NCI-H748 treated with DMSO at 0.1 percent for 48 hours (cell line): ENCODE data around the gene ATP8A2.
A peak's percentile ranks its signal among the peaks of the same experiment; 100 is the strongest.

Source experiments
- DNase-seq: peaks from one replicate; lab custom pipeline; 2025; lab: John Stamatoyannopoulos, UW

ATP8A2 gene

DNA sequence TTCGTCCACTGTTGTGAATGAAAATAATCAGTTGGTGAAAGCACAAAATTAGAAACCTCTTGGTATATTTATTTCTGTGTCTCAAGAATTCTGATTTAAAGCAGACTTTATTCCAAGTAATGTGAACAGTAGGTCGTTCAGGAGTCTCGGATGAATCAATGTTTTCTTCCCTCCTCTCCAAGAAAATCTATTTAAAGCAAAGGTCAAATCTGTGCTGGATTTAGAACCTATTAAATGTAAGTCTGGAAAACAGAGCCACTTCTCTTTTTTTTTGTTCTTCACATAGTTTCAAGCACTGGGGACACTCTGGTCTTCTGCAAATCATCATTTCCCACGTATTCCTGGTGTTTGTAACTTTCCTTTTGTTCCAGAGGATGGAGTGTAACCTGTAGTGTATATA, 312.7 kb downstream of the ATP8A2 start:
- DNase-seq, result no peak

GRCh38 chr13:25686831-25687470, 315.2 kb downstream of the ATP8A2 start:
- peak; percentile 99 for DNase-seq

- DNase-seq, result peak; percentile 89
Observed at GRCh38 chr13:25687471-25688225, 315.9 kb downstream of the ATP8A2 start.

- peak; percentile 52 for DNase-seq
Observed at GRCh38 chr13:25688536-25688935, 316.8 kb downstream of the ATP8A2 start.

- peak; percentile 31 for DNase-seq
Observed at GRCh38 chr13:25689539-25689938, 317.8 kb downstream of the ATP8A2 start.

GRCh38 chr13:25690582-25690981, 318.8 kb downstream of the ATP8A2 start:
- DNase-seq, result no peak

DNA sequence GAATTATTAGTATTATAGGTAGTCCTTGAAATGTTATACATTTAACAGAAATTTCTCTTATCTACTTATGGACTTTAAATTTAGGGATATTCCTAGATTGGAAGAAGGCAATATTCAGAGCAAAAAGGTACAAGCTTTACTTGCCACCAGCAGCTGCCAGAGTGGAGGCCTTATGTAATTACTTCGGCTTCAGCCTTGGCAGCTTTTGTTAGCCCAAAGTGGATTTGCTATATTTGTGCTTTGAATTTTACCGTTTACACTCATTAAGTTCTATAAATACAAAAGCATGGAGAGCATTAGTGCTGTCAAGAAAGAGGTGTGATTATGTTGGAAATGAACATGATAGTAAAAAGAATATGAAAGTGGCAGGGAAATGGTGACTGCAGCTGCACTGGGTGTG, 319.9 kb downstream of the ATP8A2 start:
- peak; percentile 89 for DNase-seq

DNA sequence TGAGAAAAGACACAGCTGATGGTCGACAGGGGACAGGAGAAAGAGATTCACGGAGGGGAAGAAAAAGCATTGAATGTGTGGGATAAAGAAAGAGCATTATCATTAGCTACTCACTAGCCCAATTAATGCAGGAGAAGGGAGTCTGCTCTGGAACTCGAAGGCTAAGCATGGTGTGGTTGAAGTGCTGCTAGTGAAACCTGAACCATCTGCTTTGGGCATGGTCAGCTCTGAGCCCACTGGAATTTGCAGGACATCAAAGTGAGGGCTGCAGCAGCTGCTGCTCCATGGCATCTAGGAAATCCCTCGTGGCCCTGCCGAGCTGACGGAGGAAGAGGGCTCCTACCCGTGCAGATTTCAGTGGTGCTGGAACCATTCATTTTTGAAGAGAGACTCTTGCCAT, 320.3 kb downstream of the ATP8A2 start:
- DNase-seq, result peak; percentile 89

GRCh38 chr13:25699056-25699455, 327.3 kb downstream of the ATP8A2 start:
- DNase-seq, result no peak

- DNase-seq, result no peak
Observed at GRCh38 chr13:25699600-25699999, 327.8 kb downstream of the ATP8A2 start.

GRCh38 chr13:25701304-25701703, 329.5 kb downstream of the ATP8A2 start:
- no peak for DNase-seq

DNA sequence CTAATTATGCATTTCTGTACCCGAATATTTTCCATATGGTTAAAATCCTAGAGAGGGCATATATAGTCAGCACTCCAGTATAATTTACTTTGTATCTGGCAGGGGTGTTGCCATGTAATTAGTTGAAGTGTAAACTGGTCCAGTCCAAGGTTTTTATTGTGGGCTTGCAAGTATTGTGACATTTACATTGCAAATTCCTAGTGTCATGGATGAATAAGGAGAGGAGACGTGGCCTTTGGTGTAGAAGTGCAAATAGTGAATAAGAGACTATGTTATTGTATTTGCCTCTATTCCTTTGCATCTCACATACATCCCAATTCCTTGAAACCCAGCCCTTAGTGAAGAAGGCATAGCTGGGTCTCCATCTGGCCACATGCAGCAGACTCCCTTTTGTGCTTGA, 330.6 kb downstream of the ATP8A2 start:
- DNase-seq, result no peak

DNA sequence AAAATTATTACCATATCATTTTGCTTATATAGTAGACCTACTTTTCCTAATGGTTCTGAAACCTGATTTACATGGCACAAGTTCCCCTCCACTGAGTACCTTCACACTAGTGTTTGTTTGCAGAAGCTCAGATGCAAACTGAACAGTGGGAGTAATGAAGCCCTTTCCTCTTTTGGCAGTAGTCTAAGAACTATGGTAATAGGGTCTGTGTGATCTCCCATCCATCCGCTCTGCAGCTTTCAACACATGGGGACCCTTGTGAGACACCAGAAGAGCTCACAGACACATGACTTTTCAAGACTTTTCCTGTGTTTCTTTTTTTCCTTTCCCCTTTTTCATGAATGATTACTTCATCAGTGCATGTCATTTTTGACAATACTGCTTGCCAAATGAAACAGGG, 336.0 kb downstream of the ATP8A2 start:
- DNase-seq, result no peak

DNA sequence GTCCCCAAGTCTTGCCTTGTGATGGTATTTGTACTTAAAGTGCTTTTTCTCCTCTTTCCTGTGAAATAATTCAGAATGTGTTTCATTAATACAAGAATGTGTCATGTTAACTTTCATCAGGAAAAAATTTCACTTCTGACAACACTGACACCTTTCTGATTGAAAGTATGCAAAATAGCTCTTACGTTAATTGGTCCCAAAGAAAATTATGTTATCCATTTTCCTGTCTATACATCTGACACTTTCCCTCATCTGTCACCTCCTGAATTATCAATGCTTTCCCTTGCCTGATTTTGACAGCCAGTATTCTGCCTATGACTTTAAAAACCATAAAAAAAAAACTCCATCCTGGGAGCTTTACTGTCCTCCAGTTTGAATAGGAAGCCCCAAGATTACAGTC, 336.5 kb downstream of the ATP8A2 start:
- DNase-seq, result no peak

- DNase-seq, result no peak
Observed at GRCh38 chr13:25709088-25709487, 337.3 kb downstream of the ATP8A2 start.

DNA sequence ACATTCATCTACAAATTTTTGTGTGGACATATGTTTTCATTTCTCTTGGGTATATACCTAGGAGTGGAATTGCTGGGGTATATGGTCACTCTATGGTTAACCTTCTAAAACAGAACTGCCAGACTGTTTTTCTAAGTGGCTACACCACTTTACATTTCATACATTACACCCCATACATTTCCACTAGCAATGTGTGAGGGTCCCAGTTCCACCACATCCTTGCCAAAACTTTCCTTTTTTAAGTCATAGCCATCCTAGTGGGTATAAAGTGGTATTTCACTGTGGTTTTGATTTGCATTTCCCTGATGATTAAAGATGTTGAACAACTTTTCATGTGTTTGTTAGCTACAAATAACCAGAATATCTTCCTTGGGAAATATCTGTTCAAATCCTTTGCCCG, 344.0 kb downstream of the ATP8A2 start:
- DNase-seq, result no peak

DNA sequence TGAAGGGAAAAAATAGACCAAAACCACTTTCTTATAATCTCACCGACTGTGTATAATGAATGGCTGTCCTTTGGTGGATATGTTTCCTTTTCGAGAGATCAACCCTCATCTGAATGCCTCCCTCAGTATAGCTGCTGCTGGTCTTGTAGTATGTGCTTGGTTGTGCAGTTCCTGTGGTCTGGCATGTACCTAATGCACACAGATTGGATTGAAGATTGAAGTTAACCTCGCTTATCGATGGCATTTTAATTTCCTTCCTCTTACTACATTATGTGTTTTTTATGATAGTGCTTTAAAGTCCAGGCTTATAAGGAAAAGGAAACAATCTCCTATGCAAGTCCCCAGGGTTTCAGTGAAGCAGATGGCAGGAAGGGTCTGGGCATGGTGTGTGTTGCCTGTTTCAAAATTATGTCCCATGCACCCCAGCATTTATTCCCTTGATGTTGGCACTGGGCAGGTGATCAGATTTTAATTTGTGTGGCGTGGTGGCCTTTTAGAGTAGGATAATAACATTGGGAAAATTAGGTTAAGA, 346.0 kb downstream of the ATP8A2 start:
- no peak for DNase-seq

DNA sequence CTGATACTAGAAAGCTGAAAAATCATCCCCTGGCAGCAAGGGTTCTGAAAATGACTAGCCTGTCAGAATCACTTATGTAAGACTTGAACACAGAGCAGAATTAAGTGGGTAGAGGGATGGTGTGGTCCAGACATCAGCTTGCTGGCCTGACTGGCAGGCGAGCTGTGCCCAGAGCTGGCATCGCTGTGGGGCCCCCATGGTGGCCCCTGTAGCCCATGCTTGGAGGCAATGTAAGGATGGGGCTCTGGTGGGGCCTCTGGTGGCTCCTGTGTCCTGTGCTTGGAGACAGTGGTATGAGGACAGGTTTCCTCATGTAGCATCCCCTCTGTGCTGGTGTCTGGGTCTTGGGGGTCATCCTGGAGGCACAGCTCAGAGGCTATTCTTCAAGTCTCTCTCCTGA, 347.9 kb downstream of the ATP8A2 start:
- no peak for DNase-seq

DNA sequence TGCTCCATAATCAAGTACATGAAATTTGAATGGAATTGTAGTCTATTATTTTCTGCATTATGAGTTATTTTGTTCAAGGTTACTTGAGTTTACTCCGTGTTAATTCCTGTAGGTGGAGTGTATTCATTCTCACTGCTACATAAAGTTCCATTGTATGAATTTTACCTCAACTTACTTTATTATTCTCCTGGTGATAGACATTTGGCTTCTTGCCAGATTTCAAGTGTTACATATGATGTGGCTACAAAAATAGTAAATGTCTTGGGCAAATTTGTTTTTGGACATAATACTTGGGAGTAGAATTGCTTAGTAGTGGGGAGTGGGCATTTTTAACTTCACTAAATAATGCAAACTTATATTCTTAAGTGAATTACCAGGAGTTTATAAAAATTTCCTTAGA, 351.1 kb downstream of the ATP8A2 start:
- no peak for DNase-seq

- no peak for DNase-seq
Observed at GRCh38 chr13:25725104-25725503, 353.3 kb downstream of the ATP8A2 start.

GRCh38 chr13:25727250-25727649, 355.5 kb downstream of the ATP8A2 start:
- DNase-seq, result peak; percentile 88

GRCh38 chr13:25727810-25728209, 356.0 kb downstream of the ATP8A2 start:
- DNase-seq, result no peak

DNA sequence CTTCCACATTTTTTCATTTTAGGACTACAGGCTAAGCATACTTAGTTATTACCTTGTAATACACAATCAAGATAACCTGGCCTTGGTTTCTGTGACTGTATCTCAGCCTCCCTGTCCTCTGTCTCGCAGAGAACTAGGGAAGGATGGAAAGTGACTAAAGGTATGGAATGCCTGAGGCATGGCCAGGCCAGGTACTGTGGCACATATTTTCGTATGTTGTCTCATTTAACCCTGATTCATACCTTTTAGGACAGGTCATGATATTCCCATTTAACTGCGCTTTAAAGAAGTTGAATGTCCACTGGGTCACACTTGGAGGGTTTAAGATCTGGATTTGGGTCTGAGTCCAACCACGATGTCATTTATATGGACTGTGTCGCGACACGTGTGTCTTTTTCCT, 357.4 kb downstream of the ATP8A2 start:
- DNase-seq, result no peak

GRCh38 chr13:25731037-25731436, 359.3 kb downstream of the ATP8A2 start:
- no peak for DNase-seq
